Left renal cortex interstitium (tissue), 4 donors: ENCODE measurements around the gene NFIC. TPM values are rescaled to one million over a fixed set of nuclear protein-coding genes. Genes with fewer than 3 reads are reported as not detected.
"Not testable (repeated sequence)": the region's sequence is repeated elsewhere in the genome, so short reads cannot be mapped to it uniquely, and the experiment has no call there.

Source experiments
- DNase-seq, 4 donors: peaks; one replicate each; pipeline ENCODE4 v3.0.0-alpha.2; 2013; ENCODE audit warnings: low read depth in 4 of 4, low spot score in 2 of 4, missing footprints in 1 of 4
- polyA plus RNA-seq, 4 donors: library from polyadenylated mRNA; unstranded; fragments of 120-200 nt; gene quantifications; one replicate each; pipeline ENCODE4 v1.2.1, GENCODE V29; 2013; ENCODE audit not compliant: insufficient read length in 4 of 4

NFIC gene
- polyA plus RNA-seq = 10 to 100 TPM; 18.7 to 37.9 (median 26.0) TPM

DNA sequence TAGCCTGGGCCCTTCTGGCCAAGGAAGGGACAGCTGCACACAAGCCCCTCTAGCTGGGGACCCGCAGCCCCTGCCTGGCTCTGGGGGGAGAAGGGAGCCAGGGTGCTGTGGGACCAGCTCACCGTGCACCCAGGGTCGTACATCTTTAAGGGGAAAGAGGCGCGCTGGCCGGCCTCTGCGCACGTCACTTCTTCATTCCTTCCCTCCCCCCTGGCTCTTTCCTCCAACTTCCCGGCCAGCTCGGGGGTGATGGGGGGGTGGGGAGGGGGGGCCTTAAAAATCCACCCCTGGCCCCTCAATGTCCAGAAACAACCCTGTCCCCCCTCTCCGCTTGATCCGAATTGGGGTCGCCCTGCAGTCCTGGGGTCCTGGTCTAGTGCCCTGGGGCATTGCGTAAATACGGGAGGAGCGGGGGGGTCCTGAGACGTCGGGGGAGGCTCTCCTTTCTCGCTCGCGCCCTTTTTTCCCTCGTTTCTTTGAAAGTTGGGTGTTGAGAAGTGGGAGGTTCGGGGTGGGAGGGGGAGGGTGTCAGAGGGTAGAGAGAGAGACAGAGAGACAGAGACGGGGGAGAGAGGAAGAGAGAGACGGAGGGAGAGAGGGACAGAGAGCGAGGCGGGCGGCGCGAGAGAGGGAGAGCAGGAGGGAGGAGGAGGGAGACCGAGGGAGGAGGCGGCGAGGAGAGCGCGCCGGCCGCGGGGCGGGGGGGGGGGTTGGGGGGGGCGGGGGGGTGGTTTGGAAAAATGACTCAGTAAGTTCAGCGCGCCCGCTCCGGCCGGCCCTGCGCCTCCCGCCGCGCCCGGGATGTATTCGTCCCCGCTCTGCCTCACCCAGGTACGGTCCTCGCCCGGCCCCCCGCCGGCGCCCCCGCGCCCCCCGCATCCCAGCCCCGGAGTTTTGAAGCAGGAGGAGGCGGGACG, at the start of gene NFIC:
Gene NFIC (plus strand): TSS at position 748 of the 917 bp plus-strand sequence. CDS start 54 bp downstream, at position 802.
- DNase-seq = no peak

DNA sequence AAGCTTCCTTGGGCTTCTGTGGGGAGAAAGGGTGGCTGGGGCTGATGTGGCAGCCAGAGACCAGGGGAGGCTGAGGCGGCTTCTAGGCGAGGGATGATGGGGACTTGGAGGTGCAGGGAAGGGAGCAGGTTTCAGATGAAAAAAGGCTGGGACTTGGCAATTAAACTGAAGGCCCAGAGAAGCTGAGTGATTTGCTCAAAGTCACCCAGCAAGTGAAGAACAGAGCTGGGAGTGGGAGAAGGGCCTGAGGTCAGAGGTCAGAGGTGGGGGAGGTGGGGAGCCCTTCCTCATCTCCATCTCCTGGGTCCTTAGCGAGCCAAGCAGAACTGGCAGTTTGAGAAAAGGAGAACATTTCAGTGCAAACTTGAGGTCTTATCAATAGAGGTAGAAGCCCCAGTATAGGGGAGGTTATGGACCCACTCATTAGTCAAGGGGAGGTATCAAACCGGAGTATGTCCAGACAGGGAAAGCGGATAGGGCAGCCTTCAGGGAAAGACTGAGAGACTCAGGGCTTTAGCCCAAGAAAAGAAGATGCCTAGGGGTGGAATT, 49.6 kb upstream of the NFIC start:
- DNase-seq = no peak

GRCh38 chr19:3319643-3320353, 46.6 kb upstream of the NFIC start:
- no peak for DNase-seq

GRCh38 chr19:3320354-3320670, 46.1 kb upstream of the NFIC start:
- DNase-seq = no peak

DNA sequence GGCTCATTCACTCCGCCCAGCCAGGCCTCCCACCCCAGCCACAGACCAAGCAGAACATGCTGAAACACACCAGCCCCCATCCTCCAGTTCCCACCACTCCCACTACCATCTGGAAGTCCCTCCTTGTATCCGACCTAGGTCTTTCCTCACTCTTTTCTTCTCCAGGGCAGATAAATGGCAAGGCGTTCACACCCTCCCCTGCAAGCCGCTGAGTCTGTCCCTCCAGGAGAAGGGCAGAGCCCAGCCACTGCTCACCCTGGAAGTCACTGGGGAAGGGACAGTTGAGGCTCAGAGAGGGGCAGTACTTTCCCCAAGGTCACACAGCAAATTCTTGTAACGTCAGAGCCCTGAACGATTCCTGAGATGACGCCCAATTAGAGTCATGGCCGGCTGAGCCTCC, 45.5 kb upstream of the NFIC start:
- DNase-seq = no peak

DNA sequence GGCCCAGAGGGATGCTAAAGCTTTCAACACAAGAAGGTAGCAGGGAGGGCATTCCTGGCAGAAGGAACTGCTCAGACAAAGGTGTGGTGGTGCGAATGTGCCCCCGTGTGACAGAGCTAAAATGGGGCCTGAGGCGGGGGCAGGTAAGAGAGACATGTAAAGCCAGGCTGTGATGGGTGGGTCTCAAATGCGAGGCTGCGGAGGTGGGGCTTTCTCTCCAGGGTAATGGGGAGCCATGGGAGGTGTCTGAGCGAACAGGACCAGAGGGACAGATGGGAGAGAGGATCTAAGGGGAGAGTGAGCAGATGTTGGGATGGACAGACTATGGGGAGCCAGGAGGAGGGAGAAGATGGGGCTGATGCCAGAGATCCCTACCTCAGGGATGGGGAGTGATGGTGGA, 44.7 kb upstream of the NFIC start:
- DNase-seq = no peak

GRCh38 chr19:3322199-3322978, 44.0 kb upstream of the NFIC start:
- no peak for DNase-seq

DNA sequence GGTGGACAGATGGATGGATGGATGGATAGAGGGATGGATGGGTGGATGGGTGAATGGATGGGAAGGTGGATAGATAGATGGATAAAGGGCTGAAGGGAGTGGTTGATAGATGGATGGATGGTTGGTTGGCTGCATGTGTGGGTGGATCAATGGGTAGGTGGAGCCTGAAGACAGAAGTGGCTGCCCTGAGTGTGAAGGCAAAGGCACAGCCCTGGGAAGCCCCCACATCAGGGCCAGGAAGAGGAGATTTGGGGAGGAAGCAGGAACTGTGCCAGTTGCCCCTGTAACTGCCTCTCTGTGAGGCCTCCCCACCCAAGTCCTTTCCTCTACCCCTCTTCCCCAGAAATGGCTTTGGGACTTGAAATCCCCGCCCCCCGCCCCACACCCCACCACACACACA, 43.4 kb upstream of the NFIC start:
- DNase-seq = no peak

DNA sequence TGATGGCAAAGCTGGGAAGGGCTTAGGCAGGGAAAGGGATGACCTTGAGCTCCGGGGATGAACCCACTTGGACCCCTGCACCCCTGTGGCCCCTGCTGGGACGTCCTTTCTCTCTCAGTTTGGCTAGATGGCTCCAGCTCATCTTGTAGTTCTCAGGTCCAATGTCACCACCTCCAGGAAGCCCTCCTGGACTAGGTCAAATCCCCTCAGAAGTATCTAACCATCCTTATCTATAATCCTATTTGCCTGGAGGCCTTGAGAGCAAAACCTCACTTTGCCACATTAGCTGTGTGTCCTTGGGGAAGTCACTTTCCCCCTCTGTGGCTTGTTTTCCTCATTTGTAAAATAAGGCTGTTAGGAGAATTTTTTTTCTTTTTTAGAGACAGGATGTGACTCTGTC, 42.7 kb upstream of the NFIC start:
- no peak for DNase-seq

- DNase-seq = no peak
Measured at GRCh38 chr19:3324405-3324856, 42.0 kb upstream of the NFIC start.

DNA sequence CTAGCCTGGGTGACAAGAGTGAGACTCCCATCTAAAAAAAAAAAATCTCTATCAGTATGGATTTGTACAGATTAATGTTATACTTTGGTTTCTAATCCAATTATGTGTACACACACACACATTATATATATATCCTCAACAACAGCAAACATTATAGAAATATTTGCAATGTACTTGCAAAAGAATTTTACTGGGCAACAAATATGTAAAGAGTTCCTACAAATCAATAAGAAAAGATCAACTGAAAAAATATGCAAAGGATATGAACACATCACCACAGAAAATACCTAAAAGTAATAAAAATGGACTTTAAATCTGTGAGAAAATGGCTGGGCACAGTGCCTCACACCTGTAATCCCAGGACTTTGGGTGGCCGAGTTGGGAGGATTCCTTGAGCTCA, 40.9 kb upstream of the NFIC start:
- DNase-seq = no peak

GRCh38 chr19:3328743-3329142, 37.6 kb upstream of the NFIC start:
- DNase-seq = no peak

DNA sequence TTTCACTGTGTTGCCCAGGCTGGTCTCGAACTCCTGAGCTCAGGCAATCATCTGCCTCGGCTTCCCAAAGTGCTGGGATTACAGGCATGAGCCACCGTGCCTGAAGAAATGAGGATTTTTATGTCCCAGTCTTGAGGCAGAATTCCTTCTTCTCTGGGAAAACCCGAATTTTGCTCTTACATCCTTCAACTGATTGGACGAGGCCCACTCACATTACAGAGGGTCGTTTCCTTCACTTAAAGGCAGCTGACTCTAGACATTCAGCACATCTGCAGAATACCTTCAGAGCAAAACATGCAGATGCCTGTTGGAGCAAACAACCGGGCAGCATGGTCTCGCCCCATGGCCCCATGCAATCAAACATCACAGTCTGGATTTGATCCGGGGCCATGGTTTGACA, 36.3 kb upstream of the NFIC start:
- DNase-seq = no peak

DNA sequence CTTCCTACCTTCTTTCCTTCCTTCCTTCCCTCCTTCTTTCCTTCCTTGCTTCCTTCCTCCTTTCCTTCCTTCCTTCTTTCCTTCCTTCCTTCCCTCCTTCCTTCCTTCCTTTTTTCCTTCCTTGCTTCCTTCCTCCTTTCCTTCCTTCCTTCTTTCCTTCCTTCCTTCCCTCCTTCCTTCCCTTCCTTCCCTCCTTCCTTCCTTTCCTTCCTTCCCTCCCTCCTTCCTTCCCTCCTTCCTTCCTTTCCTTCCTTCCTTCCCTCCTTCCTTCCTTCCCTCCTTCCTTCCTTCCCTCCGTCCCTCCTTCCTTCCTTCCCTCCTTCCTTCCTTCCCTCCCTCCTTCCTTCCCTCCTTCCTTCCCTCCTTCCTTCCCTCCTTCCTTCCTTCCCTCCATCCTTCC, 34.2 kb upstream of the NFIC start:
- not testable (repeated sequence) for DNase-seq

DNA sequence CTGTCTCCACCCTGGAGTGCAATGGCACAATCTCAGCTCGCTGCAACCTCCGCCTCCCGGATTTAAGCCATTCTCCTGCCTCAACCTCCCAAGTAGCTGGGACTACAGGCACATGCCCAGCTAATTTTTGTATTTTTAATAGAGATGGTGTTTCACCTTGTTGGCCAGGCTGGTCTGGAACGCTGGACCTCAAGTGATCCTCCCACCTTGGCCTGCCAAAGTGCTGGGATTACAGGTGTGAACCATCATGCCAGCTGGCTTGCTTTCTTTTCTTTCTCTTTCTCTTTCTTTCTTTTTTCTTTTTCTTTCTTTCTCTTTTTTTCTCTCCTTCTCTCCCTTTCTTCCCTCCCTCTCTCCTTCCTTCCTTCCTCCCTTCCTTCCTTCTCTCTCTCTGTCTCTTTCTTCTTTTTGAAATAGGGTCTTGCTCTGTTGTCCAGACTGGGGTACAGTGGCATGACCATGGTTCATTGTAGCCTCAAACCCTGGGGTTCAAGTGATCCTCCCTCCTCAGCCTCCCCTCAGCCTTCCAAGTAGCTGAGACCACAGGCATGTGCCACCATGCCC, 33.3 kb upstream of the NFIC start:
- DNase-seq = no peak

DNA sequence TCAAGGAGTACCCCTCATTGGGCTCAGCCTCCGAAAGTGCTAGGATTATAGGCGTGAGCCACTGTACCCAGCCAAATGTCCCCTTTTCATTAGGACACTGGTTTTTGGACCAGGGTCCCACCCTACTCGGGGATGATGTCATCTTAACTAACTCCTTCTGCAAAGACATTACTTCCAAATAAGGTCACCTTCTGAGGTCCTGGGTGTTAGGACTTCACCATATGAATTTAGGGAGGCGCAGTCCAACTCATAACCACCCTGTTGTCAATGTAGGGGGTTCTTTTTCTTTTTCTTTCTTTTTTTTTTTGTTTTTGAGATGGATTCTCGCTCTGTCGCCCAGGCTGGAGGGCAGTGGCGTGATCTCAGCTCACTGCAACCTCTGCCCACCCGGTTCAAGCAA, 32.7 kb upstream of the NFIC start:
- DNase-seq = no peak

- not testable (repeated sequence) for DNase-seq
Measured at GRCh38 chr19:3334749-3335430, 31.5 kb upstream of the NFIC start.

DNA sequence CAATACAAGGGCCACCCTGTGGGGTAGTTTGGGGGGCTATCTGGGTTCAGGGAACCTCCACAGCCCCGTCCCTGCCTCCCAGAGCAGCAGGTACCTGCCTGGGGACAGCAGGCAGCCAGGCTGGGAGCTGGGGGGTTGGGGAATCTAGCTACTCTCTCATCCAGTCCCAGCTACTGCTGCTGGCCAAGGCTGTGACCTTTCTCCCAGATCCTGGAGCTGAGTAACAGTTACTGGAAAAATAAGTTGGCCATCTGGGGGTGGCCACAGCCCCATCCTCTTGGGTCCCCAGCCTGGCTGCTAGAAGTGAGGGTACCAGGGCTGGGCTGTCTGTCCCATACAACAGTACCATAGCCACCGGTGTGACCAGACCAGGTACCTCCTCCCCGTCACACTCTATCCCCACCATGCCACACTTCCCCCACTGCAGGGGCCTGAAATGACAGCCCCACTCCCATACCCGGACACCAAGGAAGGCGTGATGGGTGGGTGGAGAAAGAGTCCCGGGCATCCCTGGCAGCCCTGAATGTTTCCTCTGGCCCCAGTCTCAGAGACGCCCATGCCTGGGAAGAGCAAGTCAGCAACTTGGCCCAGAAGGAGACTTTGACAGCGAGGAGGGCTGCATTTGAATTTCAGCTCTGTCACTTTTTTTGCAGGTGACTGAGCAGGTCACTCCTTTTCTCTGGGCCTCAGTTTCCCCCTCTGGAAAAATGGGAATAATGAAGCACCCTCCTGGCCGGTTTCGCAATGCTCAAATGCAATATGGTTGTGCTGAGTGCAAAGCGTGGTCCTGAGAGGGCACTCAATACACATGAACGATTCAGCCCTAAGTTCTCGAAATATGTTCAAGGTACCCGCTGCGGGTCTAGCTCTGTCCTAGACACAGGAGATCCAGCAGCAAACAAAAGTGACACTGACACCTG, 30.7 kb upstream of the NFIC start:
- DNase-seq = no peak

- no peak for DNase-seq
Measured at GRCh38 chr19:3336351-3336679, 30.1 kb upstream of the NFIC start.
